Liver (tissue), 3 donors: ENCODE data around the gene ADGRF3.

Source experiments
- SP1 ChIP-seq: IDR thresholded peaks from 2 replicates; pipeline ENCODE4 v1.6.1; 2018; ENCODE audit warnings: antibody characterized with exemption, mild to moderate bottlenecking
- YY1 ChIP-seq: IDR thresholded peaks from 2 replicates; pipeline ENCODE4 v1.6.1; 2016; ENCODE audit warnings: antibody characterized with exemption, mild to moderate bottlenecking
- TF ChIP-seq, protein P1 (sequence below): fragments of 150-350 bp; IDR thresholded peaks from 2 replicates; pipeline ENCODE4 v1.5.1; 2017; ENCODE audit warnings: improper control_type of control experiment, low read depth, low read length; ENCODE audit not compliant: missing input control
- TF ChIP-seq, protein P2 (sequence below): IDR thresholded peaks from 2 replicates; pipeline ENCODE4 v1.6.1; 2016; ENCODE audit warnings: antibody characterized with exemption
- donor health status: healthy.
- donor health status: healthy.

DNA sequence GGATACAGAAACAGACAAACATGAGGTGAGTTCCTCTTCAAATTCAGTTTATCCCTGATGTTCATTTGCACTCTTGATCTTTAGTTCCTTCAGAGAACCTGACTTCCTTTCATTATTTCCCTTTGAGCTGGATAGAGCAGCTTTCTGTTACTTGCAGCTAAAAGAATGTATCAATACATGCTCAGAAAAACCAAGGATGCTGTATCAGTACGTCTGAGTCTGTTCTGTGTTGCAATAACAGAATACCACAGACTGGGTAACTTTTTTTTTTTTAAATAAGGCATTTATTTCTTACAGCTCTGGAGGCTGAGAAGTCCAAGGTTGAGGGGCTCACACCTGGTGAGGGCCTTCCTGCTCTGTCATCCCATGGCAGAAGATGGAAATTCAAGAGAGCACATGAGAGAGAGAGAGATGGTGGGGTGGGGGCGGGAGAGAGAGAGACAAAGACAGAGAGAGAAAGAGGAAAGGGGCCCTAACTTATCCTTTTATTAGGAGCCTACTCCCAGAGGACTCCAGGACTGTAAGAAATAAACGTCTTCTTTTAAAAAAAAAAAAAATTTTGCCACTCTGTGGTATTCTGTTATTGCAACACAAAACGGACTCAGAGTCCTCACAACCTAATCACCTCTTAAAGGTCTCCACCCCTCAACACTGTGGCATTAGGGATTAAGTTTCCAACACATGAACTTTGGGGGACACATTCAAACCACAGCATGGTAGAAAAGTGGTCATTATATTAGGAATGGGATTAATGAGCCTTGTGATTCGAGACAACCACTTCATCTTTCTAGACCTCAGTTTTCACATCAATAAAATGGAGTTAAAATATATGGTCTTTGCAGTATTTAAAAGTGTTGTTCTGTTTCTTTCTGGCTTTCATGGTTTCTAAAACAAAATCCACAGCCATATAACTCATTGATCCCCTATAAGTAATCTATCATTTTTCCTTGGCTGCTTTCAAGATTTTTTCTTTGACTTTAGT, 19.0 kb downstream of the ADGRF3 start:
- TF ChIP-seq, protein P1, sequence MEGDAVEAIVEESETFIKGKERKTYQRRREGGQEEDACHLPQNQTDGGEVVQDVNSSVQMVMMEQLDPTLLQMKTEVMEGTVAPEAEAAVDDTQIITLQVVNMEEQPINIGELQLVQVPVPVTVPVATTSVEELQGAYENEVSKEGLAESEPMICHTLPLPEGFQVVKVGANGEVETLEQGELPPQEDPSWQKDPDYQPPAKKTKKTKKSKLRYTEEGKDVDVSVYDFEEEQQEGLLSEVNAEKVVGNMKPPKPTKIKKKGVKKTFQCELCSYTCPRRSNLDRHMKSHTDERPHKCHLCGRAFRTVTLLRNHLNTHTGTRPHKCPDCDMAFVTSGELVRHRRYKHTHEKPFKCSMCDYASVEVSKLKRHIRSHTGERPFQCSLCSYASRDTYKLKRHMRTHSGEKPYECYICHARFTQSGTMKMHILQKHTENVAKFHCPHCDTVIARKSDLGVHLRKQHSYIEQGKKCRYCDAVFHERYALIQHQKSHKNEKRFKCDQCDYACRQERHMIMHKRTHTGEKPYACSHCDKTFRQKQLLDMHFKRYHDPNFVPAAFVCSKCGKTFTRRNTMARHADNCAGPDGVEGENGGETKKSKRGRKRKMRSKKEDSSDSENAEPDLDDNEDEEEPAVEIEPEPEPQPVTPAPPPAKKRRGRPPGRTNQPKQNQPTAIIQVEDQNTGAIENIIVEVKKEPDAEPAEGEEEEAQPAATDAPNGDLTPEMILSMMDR = no peak
- TF ChIP-seq SP1 (no peak), YY1 (no peak)
- TF ChIP-seq, protein P2, sequence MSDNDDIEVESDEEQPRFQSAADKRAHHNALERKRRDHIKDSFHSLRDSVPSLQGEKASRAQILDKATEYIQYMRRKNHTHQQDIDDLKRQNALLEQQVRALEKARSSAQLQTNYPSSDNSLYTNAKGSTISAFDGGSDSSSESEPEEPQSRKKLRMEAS = no peak
